SU-DHL-6 (cell line): Measurements from ENCODE around the gene SLC1A6.

ENCODE experiments used
- H2AFZ ChIP-seq: fragments of 200-600 bp; sonication (generic); 2 replicates; pipeline ENCODE4 v1.6.1; 2014; ENCODE audit warnings: low read depth, mild to moderate bottlenecking, moderate library complexity, mixed read lengths, antibody characterized with exemption, low read length; ENCODE audit not compliant: severe bottlenecking
- H3F3A ChIP-seq: fragments of 200-600 bp; shearing (Covaris generic); 2 replicates; pipeline ENCODE4 v1.6.0; 2016; ENCODE audit warnings: antibody characterized with exemption, mild to moderate bottlenecking; ENCODE audit not compliant: insufficient read depth
- H3K27ac ChIP-seq: fragments of 200-600 bp; sonication (generic); 2 replicates; pipeline ENCODE4 v1.5.1; 2016; ENCODE audit warnings: low read depth, mild to moderate bottlenecking, low read length, moderate library complexity, mixed read lengths
- H3K27me3 ChIP-seq: fragments of 200-600 bp; sonication (generic), shearing (Covaris generic); 2 replicates; pipeline ENCODE4 v1.6.0; 2014; ENCODE audit warnings: mild to moderate bottlenecking, low read length
- H3K36me3 ChIP-seq: fragments of 200-600 bp; sonication (generic); 2 replicates; pipeline ENCODE4 v1.6.1; 2014; ENCODE audit warnings: mild to moderate bottlenecking, low read length, mixed read lengths
- H3K4me2 ChIP-seq: fragments of 300-600, 200-600 bp; shearing (Covaris generic), sonication (generic); 2 replicates; pipeline ENCODE4 v1.6.0; 2014; ENCODE audit warnings: low read length, low read depth, mild to moderate bottlenecking; ENCODE audit not compliant: poor library complexity, severe bottlenecking
- H3K4me3 ChIP-seq: fragments of 200-600 bp; sonication (generic); 2 replicates; pipeline ENCODE4 v1.5.1; 2014; ENCODE audit warnings: antibody characterized with exemption, low read length, mild to moderate bottlenecking, mixed read lengths; ENCODE audit not compliant: insufficient read depth, poor library complexity, severe bottlenecking
- H3K79me2 ChIP-seq: fragments of 200-600 bp; sonication (generic); 2 replicates; pipeline ENCODE4 v1.6.1; 2014; ENCODE audit warnings: mild to moderate bottlenecking, low read length, moderate library complexity; ENCODE audit not compliant: insufficient read depth
- H3K9ac ChIP-seq: fragments of 200-600 bp; sonication (generic); 2 replicates; pipeline ENCODE4 v1.7.0; 2014; ENCODE audit warnings: mild to moderate bottlenecking, low read length
- H3K9me2 ChIP-seq: fragments of 200-600 bp; sonication (generic); replicated peaks from 2 replicates; pipeline ENCODE4 v1.6.1; 2014; ENCODE audit warnings: low read length; ENCODE audit not compliant: insufficient read depth
- H3K9me3 ChIP-seq: fragments of 200-600 bp; sonication (generic); 2 replicates; pipeline ENCODE4 v1.6.1; 2014; ENCODE audit warnings: low read length, mixed read lengths; ENCODE audit not compliant: insufficient read depth
- H4K20me1 ChIP-seq: fragments of 200-600 bp; sonication (generic); 2 replicates; pipeline ENCODE4 v1.6.1; 2014; ENCODE audit warnings: low read depth, mild to moderate bottlenecking, antibody characterized with exemption, low read length, moderate library complexity, mixed read lengths
- CTCF ChIP-seq: fragments of 200-600 bp; sonication (generic); IDR thresholded peaks from one replicate; pipeline ENCODE4 v1.5.1; 2017; ENCODE audit warnings: antibody characterized with exemption, mild to moderate bottlenecking, low read length, moderate library complexity; ENCODE audit not compliant: insufficient read depth, poor library complexity, severe bottlenecking
- EZH2phosphoT487 ChIP-seq: fragments of 200-600 bp; sonication (generic), shearing (Covaris generic); conservative IDR thresholded peaks from 2 replicates; pipeline ENCODE4 v1.6.1; 2018; ENCODE audit warnings: mild to moderate bottlenecking, antibody characterized with exemption, low read length, moderate library complexity, mixed read lengths

Gene SLC1A6

DNA sequence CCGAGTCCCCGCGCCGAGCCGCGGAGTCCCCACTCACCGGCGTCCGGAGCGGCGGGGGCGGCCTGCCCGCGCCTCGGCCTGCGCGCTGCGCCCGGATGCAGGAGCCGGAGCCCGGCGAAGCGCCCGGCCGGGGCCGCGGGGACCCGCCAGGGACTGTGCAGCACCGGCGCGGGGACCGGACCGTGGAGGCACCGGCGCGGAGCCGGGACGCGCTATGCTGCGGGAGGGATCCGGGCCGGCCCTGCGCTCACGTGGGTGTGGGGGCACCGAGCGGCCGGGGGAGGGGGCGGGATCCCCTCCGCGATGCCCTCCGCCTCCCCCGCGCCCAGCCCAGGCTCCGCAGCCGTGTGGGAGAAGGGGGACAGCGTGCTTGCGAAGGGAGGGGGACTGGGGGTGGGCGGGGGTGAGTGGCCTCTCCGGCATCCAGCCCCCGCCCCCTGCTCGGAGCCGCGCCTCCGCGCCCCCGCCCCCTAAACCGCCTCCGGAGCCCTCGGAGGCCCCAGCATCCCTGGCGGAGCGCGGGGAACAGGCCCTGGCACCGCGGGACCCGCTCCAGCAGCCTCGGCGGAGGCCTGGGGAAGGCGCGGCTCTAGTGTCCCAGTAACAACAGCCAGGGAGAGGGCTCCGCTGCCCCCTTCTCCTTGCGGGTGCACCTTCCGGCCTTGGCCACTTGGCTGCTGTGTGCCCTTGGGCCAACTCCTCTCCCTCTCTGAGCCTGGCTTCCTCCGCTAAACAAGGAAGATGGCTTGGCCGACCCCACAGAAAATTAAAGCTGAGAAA is at the start of gene SLC1A6:
Gene SLC1A6 (minus strand): TSS at position 389 of the 780 bp plus-strand sequence. CDS start 6,954 bp downstream, outside the sequence.
- Histone ChIP-seq H3K4me2 (no peak within 1 kb of the TSS), H3K36me3 (no peaks in the 10 kb centered on the region), H4K20me1 (no peaks in the 10 kb centered on the region), H3K9ac (no peak within 1 kb of the TSS), H3K9me3 (no peaks in the 10 kb centered on the region), H3K9me2 (no peaks in the 10 kb centered on the region), H3K27me3 (no peaks in the 10 kb centered on the region), H3F3A (no peaks in the 10 kb centered on the region), H3K27ac (no peak within 1 kb of the TSS), H3K4me3 (no peak within 1 kb of the TSS), H3K79me2 (no peaks in the 10 kb centered on the region), H2AFZ (no peak within 1 kb of the TSS)
- TF ChIP-seq EZH2phosphoT487 (no peak), CTCF (no peak)

DNA sequence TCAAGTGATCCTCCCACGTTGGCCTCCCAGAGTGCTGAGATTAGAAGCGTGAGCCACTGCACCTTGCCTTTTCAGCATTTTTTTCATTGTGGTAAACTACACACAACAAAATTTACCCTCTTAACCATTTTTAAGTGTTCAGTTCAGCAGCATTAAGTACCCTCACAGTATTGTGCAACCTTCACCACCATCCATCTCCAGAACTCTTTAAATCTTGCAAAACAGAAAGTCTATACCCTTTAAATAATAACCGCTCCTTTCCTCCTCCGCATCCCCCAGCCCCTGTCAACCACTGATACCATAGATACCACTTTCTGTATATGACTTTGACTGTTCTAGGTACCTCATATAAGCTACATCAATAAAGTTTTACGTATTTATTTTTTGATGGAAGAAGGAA is 48.8 kb upstream of the SLC1A6 start:
- Histone ChIP-seq H2AFZ (no peak overlapping the region), H3K27me3 (no peaks in the 10 kb centered on the region)

GRCh38 chr19:15025217-15025616 is 45.6 kb upstream of the SLC1A6 start:
- H4K20me1 ChIP-seq, result no peaks in the 10 kb centered on the region

More for the DNA sequence above, 48.8 kb upstream of the SLC1A6 start:
- Histone ChIP-seq H3K27ac (no peak overlapping the region), H3K79me2 (no peaks in the 10 kb centered on the region), H3K9ac (no peak overlapping the region), H3F3A (no peaks in the 10 kb centered on the region), H4K20me1 (no peaks in the 10 kb centered on the region), H3K9me2 (no peaks in the 10 kb centered on the region), H3K36me3 (no peaks in the 10 kb centered on the region), H3K9me3 (no peaks in the 10 kb centered on the region), H3K4me2 (no peak overlapping the region), H3K4me3 (no peak overlapping the region)
- TF ChIP-seq EZH2phosphoT487 (no peak), CTCF (no peak)

More at GRCh38 chr19:15025217-15025616, 45.6 kb upstream of the SLC1A6 start:
- no peak for TF ChIP-seq EZH2phosphoT487
- TF ChIP-seq CTCF, result peak; percentile 29
- Histone ChIP-seq H3K27me3 (no peaks in the 10 kb centered on the region), H2AFZ (no peak overlapping the region), H3K9me3 (no peaks in the 10 kb centered on the region), H3F3A (no peaks in the 10 kb centered on the region), H3K27ac (no peak overlapping the region), H3K9me2 (no peaks in the 10 kb centered on the region), H3K36me3 (no peaks in the 10 kb centered on the region), H3K4me2 (no peak overlapping the region), H3K79me2 (no peaks in the 10 kb centered on the region), H3K9ac (no peak overlapping the region), H3K4me3 (no peak overlapping the region)
